H1 (cell line): ENCODE data around the gene CEP350. TPM values are rescaled to one million over a fixed set of nuclear protein-coding genes. Genes with fewer than 3 reads are reported as not detected.

Experiments used
- RAD21 ChIP-seq, 2 experiments: IDR thresholded peaks in 1 of 2; conservative IDR thresholded peaks in 1 of 2; 2 replicates each; pipeline ENCODE4 v1.6.1; 2011; ENCODE audit warnings: low read depth in 2 of 2, low read length in 2 of 2, improper control_type of control experiment in 1 of 2, inconsistent platforms in 1 of 2, mild to moderate bottlenecking in 1 of 2, moderate library complexity in 1 of 2
- SP2 ChIP-seq: IDR thresholded peaks from 2 replicates; pipeline ENCODE4 v1.6.1; 2012; ENCODE audit warnings: mild to moderate bottlenecking, low read length, inconsistent platforms
- polyA plus RNA-seq, 7 experiments: library from polyadenylated mRNA; depleted of rRNA in 3 of 7; stranded (reverse) in 5 of 7; unstranded in 2 of 7; fragments of >200 nt in 5 of 7; fragments of 200-250 nt in 2 of 7; gene quantifications; 1 replicate in 5 of 7; 2 replicates in 1 of 7; 4 replicates in 1 of 7; pipeline versions ENCODE4 v1.2.1 to v1.2.3, GENCODE V29; 2011 to 2013; ENCODE audit warnings: missing spikeins in 2 of 7, mixed read lengths in 2 of 7
- total RNA-seq: library from RNA; stranded (reverse); fragmentation: NEBNext Ultra II Directional; extraction: Animal tissue kit (Norgen Biotek cat#: 25700); gene quantifications from 2 replicates; pipeline ENCODE4 v1.2.1, GENCODE V29; 2021

The CEP350 gene
- total and polyA plus RNA-seq, 2 of the 8 experiments (the other 6 are each of a cell fraction or from before 2014, with no cell fraction given) = 5.6 to 39.4 TPM

DNA sequence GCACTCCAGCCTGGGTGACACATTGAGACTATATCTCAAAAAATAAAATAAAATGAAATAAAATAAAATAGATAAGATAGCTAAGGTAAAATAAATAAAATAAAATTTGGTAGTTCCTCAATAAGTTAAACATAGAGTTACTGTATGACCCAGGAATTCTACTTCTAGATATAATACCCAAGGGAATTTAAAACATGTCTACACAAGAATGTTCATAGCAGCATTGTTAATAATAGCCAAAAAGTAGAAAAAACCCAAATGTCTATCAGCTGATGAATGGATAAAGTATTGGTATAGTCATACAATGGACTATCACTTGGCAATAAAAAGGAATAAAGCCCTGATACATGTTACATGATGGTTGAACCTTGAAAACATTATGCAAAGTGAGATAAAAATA, 47.8 kb downstream of the CEP350 start (continued):
- TF ChIP-seq SP2 = no peak
- TF ChIP-seq RAD21 (IDR thresholded peaks at IDR 0.05 in 1 of 2, conservative IDR thresholded peaks at IDR 0.05 in 1 of 2; ENCODE audit: low read depth in 2 of 2, low read length in 2 of 2) = no peak
